GM19351 (cell line): ENCODE data around the gene IVD.
A peak's percentile ranks its signal among the peaks of the same experiment; 100 is the strongest.

Experiments used
- ATAC-seq: cut with Tn5 transposase; IDR thresholded peaks from one replicate; pipeline ENCODE4 v1.9.1; 2021; ENCODE audit warnings: mild to moderate bottlenecking, moderate library complexity; ENCODE audit not compliant: unreplicated experiment

The IVD gene

DNA sequence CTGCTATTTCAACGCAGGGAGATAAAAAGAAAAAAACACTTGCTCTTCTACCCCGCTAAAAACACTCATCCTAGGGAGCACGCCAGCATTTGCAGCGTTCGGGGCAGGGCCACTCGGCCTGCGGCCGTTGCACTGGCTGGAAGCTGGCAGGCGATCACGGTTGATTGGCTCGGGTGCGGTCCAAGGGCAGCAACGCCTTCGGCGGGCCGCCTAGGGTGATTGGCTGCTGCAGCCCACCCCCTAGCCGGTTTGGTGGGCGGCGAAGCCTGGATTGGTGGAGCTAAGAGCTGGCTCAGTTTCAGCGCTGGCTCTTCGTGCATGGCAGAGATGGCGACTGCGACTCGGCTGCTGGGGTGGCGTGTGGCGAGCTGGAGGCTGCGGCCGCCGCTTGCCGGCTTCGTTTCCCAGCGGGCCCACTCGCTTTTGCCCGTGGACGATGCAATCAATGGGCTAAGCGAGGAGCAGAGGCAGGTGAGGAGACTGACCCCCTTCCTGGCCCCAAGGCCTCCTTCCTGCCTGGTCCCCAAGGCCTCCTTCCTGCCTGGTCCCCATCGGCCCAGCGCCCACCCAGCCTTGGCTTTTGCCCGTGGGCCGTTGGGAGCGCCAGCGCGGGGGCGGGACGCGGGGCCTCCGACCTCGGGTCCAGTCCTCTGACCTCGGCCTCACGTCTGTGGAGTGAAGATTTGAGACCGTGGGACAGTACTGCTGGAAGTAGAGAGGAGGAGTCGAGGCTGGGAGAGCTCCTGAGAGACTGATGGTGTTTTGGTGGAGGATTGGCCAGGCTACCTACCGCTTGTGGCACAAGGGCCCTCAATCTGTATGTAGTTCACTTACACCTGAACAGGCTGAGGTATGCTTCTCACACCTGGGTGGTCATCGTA, at the start of gene IVD:
TSS of gene IVD (plus strand) at position 295 of the 881 bp plus-strand sequence. CDS start at position 328, 33 bp downstream.
- ATAC-seq, result peak; percentile 76

- ATAC-seq, result no peak
Measured at GRCh38 chr15:40355976-40356585, 49.5 kb upstream of the IVD start.

DNA sequence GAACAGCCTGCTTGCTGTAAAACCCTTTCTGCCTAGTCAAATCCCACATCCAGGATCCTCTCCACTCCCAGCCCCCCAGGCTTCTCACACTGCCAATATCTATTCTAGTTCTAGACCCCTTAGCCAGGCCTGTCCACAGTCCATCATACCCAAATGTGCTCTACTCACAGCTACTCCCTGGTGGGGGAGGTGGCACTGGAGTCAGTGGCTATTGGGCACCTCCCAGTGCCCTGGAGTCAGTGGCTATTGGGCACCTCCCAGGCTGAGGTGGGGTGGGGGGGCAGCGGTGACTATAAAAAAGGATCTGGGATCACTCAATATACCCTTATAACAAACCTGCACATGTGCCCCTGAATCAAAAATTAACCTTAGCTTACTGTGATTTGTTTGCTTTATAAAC, 48.3 kb upstream of the IVD start:
- ATAC-seq, result no peak

- peak; percentile 91 for ATAC-seq
Measured at GRCh38 chr15:40357723-40358470, 47.7 kb upstream of the IVD start, which contains the start of gene DISP2. Gene DISP2, plus strand, starts transcription at chr15:40358219. Its CDS starts 103 bp downstream, at chr15:40358322.

- peak; percentile 18 for ATAC-seq
Measured at GRCh38 chr15:40358471-40359353, 46.9 kb upstream of the IVD start.

DNA sequence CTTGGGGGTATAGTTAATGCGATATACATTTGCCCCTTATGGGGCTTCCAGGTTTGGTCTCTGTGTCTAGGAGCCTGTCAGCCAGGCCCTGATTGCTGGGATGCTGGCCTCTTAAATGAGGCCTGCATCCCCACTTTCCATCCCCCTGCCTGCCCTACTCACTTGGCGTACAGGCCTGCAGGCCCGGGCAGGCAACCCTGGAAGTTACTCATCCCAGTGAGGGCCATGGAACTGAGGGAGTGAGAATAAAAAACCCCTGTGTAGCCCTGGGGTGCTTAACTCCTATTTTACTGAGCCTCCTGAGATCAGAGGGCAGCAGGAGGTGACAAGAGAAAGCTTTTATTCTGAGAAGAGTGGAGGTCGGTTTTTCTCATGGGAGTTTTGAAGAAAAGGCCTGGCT, 45.6 kb upstream of the IVD start:
- no peak for ATAC-seq

- no peak for ATAC-seq
Measured at GRCh38 chr15:40361640-40362039, 44.0 kb upstream of the IVD start.

- ATAC-seq, result no peak
Measured at GRCh38 chr15:40363611-40364010, 42.0 kb upstream of the IVD start.

DNA sequence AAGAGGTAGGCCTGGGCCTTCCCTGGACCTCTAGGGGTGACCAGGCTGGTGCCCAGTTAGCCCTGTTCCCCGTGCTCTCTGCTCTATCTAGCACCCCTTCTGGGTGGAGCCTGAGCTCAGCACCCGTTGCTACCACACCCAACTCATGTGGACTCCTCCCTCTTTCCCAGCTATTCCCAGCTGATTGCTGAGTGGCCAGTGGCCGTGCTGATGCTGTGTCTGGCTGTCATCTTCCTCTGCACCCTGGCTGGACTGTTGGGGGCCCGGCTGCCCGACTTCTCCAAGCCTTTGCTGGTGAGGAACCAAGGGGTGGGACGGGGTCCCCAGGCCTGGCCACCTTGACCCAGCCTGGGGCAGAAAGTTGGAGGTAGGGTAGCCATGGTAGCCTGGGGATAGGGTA, 41.3 kb upstream of the IVD start:
- no peak for ATAC-seq

DNA sequence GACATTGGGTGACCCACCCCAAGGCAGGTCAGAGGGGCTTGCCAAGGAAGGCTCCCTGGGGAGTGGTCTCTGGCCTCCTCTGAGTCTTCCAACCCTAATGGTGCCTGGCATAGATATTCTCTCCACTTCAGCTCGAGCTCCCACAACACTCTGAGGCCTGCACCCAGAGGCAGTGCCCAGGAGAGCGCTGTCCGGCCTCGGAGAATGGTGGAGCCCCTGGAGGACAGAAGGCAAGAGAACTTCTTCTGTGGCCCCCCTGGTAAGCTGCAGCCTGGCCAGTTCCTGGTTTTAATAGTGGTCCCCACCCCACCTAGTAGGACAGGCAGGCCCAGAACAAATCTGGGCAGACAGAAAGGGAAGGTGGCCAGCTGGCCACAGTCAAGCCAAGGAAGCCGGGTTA, 40.6 kb upstream of the IVD start:
- ATAC-seq, result no peak

- ATAC-seq, result no peak
Measured at GRCh38 chr15:40365624-40366456, 39.8 kb upstream of the IVD start.

DNA sequence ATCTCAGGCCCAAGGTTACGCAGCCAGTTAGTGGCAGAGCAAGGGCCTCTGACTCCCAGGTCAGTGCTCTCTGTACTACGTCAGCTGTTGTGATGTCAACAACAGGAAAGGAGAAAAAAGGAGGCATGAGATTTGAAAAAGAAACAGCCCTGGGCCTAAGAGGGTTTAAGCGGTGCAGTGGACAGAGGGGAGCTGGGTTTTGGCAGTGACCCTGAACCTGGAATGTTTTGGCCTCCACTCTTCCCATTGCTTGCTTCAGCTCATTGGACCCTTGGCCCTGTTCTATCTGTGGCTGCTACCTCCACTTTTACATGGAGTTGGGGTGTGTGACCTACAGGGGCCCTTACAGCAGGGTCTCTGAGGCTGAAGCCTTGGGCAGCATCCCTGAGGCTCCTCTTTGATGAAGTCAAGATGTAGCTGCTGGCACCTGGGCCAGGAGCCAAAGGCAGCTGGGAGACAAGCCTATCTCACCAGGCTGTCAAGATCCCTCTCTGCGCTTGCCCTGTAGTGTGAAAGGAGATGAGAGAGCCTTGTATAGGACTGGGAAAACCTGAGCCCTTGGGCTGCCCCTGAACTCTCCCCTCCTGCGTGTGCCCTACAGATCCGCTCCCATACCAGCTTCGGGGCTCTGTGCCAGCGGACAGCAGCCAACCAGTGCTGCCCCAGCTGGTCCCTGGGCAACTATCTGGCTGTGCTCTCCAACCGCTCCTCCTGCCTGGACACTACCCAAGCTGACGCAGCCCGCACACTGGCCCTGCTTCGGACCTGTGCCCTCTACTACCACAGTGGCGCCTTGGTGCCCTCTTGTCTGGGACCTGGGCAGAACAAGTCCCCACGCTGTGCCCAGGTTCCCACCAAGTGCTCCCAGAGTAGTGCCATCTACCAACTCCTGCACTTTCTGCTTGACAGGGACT, 38.9 kb upstream of the IVD start:
- ATAC-seq, result no peak

DNA sequence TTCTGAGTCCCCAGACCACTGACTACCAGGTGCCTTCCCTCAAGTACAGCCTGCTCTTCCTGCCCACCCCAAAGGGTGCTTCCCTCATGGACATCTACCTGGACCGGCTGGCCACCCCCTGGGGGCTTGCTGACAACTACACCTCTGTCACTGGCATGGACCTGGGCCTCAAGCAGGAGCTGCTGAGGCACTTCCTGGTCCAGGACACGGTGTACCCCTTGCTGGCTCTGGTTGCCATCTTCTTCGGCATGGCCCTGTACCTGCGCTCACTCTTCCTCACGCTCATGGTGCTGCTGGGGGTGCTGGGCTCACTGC, 38.3 kb upstream of the IVD start:
- no peak for ATAC-seq

- peak; percentile 88 for ATAC-seq
Measured at GRCh38 chr15:40367686-40368611, 37.6 kb upstream of the IVD start.

DNA sequence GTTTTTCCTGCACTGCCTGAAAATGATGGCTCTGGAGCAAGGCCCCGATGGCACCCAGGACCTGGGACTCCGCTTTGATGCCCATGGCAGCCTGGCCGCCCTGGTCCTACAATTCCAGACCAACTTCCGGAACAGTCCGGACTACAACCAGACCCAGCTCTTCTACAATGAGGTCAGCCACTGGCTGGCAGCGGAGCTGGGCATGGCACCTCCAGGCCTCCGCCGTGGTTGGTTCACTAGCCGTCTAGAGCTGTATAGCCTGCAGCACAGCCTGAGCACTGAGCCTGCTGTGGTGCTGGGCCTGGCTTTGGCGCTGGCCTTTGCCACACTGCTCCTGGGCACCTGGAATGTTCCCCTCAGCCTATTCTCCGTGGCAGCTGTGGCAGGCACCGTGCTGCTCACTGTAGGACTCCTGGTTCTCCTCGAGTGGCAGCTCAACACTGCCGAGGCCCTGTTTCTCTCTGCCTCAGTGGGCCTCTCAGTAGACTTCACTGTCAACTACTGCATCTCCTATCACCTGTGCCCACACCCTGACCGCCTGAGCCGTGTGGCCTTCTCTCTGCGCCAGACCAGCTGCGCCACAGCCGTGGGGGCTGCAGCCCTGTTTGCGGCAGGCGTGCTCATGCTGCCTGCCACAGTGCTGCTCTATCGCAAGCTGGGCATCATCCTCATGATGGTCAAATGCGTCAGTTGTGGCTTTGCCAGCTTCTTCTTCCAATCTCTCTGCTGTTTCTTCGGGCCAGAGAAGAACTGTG, 36.7 kb upstream of the IVD start:
- no peak for ATAC-seq

DNA sequence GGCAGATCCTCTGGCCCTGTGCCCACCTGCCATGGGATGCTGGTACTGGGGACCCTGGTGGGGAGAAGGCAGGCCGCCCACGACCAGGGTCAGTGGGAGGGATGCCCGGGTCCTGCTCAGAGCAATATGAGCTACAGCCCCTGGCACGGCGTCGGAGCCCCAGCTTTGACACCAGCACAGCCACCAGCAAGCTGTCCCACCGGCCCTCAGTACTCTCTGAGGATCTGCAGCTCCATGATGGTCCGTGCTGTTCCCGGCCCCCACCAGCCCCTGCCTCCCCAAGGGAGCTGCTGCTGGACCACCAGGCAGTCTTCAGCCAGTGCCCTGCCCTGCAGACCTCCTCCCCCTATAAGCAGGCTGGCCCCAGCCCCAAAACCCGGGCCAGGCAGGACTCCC, 36.1 kb upstream of the IVD start:
- ATAC-seq, result no peak

- ATAC-seq, result no peak
Measured at GRCh38 chr15:40369971-40370370, 35.6 kb upstream of the IVD start.
